HG03108 (cell line): Measurements from ENCODE around the gene CASQ2.

Experiments
- ATAC-seq: cut with Tn5 transposase; IDR thresholded peaks from one replicate; pipeline ENCODE4 v1.9.1; 2021; ENCODE audit warnings: moderate library complexity; ENCODE audit not compliant: unreplicated experiment

CASQ2 gene

DNA sequence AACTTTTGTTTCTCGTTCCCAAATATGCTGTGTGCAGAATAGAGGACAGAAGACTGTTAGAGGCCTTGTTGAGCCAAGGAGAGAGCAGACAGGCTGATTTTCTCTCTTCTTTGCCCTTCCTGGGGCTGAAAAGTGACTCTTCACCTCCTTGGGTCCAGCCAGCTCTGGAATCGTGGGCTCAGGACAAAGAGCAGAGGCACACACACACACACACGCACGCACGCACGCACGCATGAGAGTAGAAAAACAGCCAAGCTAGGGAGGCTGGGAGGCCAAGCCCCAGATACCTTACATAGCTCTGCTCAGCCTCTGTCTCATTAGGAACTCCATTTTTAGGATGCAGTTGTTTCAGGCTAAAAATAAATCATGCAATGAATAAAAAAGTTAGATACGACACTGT lies at the start of gene CASQ2:
Gene CASQ2, minus strand, starts transcription at position 166 of the 400 bp plus-strand sequence. CDS start 173 bp downstream, outside the sequence.
- no peak for ATAC-seq

DNA sequence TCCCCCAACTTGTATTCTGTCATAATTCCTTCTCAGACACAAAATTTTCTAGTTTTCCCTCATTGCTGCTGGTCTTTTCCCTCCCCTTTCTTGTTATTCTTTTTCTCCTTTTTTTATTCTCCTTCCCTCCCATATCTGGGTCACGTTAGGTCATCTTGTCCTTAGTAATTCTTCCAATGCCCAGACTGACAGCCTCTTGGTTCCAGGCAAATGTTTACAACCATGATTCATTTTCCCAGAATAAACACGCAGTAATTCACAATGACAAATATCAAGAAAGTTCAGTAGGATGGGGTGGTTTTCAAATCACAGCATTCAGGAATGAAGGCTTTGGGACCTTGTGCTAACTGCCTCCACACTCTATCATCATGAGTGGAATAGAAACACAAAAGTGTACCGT lies 47.2 kb upstream of the CASQ2 start:
- ATAC-seq, result no peak

DNA sequence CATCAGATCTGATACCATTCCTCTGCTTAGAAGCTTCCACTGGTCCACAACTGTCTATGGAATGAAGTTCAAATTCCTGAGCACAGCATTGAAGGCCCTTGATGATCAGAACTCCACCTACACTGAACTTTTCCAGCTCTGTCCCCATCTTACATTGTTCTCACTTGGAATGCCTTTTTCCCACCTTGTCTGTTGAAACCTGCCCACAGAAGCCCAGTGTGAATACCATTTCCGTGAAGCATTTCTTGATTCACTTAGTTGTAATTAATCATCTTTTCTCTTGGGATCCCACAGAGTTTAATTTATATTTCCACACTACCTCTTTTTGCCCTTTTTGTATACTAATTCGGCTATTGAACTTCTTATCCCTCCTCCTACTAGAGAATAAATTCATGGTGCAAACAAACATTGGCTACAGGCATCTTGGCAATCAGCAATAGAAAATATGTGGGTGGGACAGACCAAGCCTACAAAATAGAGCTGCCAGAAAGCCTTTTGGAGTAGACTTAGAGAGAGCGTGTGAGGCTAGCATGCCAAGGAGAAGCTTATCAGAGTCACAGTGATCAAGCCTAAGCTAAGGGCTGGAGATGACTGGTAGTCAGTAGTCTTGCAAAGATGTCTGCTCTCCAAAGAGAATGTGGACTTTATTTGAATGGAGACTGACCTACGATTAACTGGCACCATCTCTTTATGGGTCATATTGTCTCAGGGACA lies 46.3 kb upstream of the CASQ2 start:
- ATAC-seq, result no peak

DNA sequence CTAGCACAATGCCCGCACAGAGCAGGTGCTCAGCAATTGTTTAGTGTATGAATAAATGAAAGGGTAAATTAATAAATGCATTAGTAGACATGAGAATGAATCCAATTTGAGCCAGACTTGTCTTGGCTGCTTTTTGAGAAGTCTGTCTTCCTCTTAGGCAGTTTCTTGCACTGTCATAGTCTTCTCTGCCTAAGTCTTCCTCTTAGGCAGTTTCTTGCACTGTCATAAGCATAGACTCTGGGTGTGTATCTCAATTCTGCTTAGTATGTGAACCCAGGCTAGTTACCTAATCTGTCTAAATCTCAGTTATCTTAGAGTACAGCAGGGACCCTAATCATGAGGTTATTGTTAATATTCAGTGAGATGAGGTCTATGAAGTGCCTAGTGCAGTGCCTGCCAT lies 45.2 kb upstream of the CASQ2 start:
- no peak for ATAC-seq

DNA sequence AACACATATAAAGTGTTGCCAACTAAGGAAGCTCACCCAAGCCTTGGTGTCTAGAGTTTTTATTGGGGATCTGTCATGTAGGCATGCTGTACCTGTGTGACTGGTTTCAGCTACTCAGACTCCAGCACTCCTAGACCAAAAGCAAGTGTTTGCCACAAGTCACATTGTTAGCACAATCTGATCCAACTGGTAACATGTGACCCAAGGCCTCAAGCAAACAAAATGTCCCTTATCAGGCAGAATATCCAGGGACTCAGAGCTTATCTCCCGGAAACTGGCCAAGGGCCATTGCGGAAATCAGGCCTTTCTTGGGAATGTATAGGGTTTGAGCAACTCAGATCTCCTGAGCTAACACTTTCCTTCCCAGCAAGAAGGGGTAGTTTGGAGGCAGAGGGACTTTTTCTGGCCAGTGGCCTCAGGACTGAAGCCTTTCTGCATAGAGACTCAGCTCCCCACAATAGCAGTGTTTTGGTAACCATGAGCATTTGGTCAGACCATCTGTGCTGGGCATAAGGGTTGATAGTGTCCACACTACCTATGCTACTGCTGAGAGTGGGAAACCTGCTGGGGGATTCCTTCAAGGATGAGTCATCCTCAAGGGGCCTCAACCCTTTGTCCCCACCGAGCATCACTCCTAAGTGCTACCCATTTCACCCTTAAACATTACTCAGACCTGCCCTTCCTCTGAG lies 42.8 kb upstream of the CASQ2 start:
- ATAC-seq, result no peak

DNA sequence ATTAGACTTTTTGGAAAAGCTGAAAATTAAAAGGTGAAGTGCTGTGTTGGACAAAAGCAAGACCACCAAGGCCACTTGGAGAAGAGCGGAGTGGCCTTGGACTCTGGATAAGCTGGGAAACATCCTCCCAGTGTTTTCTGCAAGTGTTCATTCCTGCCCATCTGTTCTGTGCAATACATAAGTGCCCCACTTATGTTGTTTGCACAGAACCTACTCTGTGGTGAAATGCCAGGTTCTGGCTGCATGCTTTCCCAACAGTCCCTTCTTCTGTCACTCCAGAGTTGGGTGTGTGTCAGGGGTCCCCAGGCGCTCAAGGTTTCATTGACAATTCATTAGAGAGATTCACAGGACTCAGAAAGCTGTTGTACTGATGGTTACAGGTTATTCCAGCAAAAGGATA lies 42.1 kb upstream of the CASQ2 start:
- no peak for ATAC-seq

DNA sequence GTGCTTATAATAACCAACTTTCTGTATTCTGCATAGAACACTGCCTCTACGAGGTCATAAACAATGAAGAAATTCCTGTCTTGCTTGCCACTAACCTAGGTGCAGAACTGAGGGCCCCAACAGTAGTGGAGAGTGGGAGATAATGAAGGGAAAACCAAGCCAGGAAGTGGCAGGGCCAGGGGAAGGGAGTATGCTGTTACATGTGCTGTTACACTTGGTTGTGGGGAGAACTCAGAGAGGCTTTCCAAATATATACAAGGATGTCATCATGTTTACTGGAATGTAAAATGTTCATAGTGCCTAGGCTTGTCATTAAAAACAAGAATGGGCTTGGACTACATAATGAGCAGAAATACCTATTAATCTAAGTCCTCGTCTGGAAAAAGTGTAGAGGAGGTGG lies 41.3 kb upstream of the CASQ2 start:
- no peak for ATAC-seq

DNA sequence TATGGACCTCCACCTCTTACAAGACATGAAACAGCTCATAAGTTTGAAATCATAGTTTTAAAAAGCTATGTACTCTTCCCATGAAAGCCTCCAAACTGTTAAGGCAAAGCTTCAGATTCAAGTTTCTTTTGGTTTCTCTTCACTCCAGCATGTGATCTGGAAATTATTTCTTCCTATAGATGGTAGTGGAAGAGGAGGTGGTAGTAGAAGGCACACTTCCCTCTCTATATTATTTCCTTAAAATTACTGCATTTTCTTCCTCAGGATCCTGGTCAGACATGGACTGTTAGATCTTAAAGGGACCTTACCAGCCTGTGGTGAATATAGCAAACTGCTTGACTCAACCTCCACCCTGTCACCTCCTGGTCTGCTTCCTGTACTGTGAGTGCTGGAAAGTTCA lies 40.6 kb upstream of the CASQ2 start:
- no peak for ATAC-seq

DNA sequence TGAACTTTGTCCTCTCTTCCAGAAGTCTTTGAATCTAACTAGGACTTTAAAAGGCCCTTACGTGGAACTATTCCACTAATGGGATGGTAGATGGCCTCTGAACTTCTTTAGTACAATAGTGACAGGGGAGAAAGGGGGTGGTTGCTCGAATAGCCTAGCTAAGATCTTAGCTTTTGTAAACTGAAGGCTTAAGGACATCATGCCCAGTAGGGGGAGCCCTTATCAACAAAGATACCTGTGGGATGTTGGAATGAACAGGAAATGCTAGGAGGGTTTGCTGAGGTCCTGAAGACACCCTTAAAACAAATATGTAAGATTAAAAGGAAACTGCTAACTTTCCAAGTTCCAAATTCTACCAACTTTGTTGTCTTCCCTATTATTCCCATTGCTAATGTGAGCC lies 39.2 kb upstream of the CASQ2 start:
- no peak for ATAC-seq

DNA sequence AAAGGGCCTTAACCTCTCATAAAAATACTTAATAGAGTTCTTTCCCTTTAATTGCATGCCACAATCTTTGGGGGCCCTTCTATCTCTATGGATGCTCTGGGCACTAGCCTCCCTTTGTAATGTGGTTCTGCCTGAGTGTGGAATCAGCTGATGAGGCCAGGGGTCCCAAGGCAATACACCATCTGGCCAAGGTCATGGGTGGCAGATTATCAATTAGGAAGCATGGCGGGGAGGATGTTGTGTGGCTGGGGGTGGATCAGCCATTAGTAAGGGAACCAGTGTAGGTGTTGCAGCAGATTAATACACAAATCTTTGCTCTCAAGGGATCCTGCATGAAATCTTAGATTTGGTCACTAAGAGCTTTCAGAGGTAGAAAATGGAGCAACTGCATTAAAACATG lies 37.1 kb upstream of the CASQ2 start:
- no peak for ATAC-seq

DNA sequence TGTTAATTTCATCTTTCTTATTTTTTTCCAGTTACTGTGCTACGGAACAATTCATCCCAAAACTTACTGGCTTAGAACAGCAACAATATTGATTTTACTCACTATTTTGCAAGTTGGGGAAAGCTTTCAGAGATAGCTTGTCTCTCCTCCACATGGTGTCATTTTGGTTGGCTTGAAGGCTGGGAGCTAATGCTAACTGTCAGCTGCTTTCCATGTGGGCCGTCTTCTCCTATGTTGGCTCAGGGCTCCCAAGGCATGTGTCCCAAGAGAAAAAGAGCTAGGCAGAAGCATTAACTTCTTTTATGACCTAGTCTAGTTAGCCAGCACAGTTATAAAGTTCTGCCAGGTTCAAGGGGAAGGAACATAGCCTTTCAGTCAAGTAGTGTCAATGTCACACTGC lies 33.9 kb upstream of the CASQ2 start:
- no peak for ATAC-seq

DNA sequence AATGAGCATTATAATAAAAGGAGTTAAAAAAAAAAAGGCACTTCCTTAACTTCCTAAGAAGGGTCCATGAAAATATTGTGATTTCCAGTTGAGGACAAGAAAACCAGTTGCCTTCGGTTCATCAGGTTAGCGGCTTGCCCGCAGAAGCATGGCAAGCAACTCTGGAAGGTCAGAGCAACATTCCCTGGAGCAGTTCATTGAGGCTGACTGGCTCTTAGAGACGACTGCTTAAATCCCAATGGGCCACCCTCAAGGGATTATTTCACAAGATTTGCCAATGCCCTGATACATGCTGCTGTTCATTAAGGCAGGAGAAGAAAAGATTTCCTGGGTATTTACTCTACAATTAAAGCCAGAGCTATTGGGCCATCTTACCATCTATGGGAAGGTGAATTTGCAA lies 29.0 kb upstream of the CASQ2 start:
- ATAC-seq, result no peak

DNA sequence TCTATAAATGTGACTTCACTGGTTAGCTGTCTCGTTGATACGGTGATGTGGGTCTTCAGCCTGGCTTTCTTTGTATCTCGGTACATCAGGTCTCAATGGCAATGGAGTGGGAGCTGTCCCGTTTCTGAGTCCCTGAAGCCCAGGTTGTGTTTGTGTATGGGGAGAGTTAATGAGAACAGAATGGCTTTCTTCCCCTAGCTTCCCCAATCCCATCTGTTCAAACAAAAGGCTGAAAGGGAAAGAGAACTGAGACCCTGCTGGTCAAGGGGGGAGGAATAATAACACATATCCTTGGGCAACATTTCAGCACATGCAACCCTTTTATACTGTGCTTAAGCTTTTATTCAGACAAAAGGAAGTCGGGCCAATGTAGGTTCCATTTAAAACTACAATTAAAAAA lies 28.4 kb upstream of the CASQ2 start:
- ATAC-seq, result no peak

DNA sequence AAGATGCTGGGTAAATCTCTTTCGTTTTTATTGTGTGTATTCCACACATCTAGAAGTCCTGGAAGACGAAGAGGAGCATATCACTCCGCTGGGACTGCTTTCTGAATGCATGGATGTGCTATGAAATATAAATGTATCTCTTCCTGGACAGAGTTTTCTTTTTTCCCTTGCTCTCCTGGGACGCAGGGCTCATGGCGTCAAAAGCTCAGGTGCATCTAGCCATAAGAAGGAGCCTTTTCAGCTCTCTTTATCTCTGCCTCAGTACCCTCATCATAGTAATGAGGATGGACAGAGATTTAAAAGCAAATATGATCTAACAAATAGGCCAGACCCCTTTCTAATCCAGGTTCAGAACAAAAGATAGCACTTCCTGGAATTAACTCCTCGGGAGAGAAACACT lies 27.5 kb upstream of the CASQ2 start:
- no peak for ATAC-seq

DNA sequence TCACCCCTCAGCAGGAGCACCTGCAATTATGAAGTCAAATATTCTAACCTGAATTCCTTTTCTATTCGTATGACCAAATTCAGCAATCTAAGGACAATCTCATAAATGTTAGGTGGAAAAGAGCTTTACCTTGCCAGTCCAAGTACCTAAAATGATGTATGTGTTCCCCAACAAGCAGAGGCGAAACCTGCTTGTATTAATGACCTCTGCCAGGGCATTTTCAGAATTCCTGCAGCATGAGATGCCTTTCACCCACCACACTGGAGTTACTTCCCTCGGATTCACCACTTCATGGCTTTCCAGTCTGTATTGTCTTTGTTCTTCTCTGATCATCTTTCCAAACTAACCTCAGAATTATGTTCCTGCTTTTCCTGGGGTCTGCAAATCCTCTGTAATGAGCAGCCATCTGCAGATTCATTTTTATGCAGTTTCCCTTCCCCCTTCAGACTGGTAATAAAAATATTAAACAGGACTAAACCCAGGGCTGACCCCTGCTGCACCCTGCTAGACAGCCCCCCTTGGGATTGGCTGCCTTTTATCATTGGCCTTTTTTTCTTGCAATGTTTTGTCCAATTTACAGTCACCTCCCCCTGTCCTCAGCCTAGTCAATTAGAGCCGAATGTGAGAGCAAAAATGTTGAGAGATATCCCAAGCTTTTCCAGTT lies 26.6 kb upstream of the CASQ2 start:
- ATAC-seq, result no peak

DNA sequence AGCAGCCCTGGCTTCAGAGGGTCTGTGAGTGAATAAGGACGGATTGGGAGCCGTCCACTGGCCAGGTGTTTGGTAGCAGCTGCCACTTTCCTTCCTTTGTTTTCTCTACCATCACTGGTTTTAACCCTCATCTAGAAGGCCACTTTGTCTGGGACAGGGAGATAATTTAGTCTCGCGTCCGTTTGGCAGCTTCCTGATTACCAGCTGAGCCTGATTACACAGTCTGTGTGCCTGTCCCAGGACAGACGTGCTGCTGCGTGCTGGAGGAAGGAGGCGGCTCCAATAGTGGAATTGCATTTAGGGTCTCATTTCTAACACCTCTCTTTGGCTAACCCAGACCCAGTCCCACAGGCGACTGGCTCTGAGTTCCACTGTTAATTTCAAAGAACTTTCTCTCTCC lies 24.6 kb upstream of the CASQ2 start:
- no peak for ATAC-seq

DNA sequence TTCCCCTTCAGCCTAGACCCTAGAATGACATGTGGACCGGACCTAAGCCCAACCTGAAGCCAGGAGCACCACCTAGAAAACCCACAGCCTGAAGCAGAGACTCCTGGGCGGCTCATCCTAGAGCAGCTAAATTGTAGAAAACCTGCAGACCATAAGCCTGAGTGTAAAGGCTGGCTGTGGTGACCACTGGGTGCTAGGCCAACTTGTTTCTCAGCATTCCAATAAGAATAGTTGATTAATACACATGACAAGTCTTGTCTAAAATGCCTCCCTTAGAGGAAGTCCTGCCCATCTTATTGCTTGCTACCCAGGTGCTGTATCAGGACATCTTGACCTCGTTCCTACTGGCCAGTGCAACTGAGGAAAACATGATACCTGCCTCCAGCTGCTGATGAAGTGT lies 23.3 kb upstream of the CASQ2 start:
- ATAC-seq, result no peak

DNA sequence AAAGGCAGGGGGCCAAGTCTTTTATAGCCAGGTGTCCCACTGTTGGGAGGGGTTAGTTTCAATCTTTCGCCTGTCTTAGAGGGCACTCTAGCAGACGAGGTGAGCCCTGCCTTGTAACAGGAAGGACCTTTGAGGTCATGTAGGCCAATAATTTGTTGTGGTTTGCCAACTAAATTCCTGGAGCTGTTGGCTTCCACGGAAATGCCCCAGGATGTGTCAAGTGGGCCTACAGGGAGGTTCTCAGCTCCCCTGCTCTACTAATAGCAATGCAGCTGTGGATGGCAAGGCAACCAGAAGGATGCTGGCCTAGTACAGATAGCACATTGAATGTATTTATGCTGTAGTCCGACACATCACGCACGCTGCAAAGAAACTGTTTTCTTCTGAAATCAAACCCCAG lies 22.3 kb upstream of the CASQ2 start:
- no peak for ATAC-seq

DNA sequence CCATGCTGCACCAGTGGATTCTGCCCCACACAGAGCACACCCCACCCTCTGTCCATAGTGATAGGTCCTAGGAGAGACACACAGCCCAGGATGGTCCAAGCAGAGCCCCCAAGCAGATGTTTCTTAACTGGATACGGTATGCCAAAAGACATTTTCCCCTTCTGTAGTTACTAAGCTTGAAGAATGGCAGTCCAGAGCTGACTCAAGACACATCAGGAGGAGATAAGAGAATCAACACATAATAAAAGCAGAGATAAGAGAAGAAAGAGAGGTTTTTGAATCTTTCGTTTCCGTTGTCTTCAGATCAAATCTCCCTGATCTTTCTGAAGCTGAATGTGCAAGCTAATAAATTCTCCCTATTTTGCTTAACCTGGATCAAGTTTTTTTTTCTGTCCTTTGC lies 21.8 kb upstream of the CASQ2 start:
- ATAC-seq, result no peak

DNA sequence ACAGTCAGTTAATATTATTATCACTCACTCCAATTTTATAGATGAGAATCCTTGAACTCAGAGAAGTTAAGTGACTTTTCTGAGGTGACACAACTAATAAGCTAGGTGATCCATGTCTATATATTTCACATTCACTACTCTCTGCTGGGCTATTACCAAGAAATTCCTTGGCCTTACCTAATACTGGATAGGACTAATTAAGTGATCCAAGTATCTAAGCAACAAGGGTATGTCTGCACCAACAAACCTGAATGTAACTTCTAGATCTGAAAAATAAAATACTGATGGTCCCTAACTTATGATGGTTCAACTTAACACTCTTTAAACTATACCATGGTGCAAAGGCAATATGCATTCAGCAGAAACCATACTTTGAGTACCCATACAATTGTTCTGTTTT lies 14.8 kb upstream of the CASQ2 start:
- no peak for ATAC-seq

DNA sequence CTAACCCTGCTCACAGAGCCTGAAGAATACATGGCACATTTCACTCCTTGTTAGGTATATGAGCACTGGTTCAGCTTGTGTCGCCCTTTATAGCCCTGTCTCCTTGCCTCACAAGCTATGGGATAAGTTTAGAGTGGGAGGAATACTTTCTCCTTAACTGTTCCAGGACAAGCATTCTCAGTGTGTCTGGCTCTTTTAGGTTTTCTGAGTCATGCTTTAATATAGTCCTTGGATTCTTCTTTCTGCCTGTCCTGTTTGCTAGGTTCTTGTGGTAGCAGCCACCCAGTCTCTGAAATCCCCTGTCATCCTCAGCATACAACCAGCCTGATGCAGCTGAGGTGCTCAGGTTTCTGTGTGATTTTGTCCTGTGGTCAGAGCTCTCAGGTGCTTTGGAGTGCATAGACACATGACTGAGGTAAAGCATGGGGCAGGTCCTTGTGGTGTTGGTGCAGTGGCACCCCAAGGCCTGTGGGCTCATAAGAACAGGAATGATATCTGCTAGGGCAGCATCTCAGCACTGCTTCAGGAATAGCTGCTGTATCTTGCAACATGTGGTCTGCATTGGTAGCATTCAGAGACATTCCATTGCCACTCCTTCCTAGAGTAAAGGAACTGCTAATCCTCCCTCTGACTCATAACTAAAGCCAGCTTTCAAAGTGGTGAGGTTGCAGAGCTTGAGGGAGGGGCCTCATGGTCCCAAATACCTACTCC lies 14.2 kb upstream of the CASQ2 start:
- ATAC-seq, result no peak

DNA sequence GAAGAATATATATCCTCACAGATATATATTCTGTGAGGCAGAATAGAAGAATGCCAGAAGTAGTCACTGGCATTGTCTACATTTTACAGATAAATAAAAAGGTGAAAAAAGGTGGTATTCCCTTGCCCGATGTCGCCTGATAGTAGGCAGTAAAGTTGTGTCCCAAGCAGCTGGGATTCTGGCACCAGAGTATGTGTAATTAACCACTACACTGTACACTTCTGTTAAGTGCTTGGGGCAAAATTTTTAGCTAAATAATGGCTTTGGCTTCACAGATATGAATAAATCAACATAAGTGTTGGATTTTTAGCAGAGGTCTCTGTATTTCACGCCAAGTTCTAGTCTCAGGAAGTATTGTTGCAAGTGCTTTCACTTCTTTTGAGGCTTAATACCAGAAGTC lies 13.3 kb upstream of the CASQ2 start:
- no peak for ATAC-seq
